Omental fat pad (tissue), 4 donors: ENCODE measurements around the gene MRGPRG. TPM values are rescaled to one million over a fixed set of nuclear protein-coding genes. Genes with fewer than 3 reads are reported as not detected.

Experiments used
- ATAC-seq: fragments of 150-250 bp; one replicate; pipeline ENCODE4 v1.9.1; 2016; ENCODE audit warnings: mild to moderate bottlenecking, moderate library complexity; ENCODE audit not compliant: low FRiP score
- DNase-seq: peaks from one replicate; pipeline ENCODE4 v3.0.0-alpha.2; 2019; ENCODE audit warnings: low spot score
- CTCF ChIP-seq, 3 donors: fragments of 450-650 bp; IDR thresholded peaks; one replicate each; pipeline ENCODE4 v1.5.1; 2016 to 2017; ENCODE audit warnings: antibody characterized with exemption in 3 of 3, mild to moderate bottlenecking in 3 of 3, moderate library complexity in 2 of 3
- total RNA-seq, 4 donors: library from RNA; depleted of rRNA; stranded (reverse); fragments of >200 nt; gene quantifications; one replicate each; pipeline ENCODE4 v1.1.0, GENCODE V29; 2016

MRGPRG gene
- total RNA-seq, 4 donors from 2014 or later, result not detected

DNA sequence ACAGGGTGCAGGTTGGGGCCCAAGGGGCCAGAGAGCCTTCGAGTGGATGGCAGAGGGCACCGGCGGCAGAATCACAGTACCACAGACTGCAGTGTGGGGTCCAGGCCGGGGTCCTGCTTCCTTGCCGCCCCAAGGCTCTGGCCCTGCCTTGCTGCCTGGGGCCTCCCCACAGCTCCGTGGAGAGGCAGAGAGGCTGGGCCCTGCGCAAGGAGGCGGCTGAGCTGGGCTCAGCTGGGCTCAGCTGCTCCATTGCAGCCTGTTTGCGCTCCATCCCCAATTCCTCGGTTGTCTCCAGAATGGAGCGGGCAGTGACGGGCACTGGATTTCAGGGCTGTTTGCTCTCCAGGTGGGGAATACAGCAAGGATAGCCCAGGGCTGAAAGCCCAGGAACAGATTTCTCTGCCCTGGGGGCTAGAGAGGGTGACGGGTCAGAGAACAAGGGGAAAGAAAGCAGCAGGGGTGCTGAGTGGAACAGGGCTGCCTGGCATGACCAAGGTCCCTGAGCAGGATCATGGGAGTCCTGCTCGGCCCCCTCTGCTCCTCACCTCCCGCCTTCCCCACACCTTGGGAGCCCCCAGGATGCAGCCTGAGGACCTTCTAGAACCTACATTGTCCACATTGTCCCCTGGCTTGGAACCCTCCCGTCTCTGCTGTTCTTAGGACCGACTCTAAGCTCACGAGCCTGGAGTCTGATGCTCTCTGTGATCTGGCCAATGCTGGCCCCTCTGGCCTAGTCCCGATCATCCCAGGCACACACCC lies 18.9 kb downstream of the MRGPRG start:
- ATAC-seq, result no peak
- no peak for DNase-seq
- no peak for TF ChIP-seq CTCF (IDR thresholded peaks at IDR 0.05)

GRCh38 chr11:3198815-3199214 lies 19.8 kb downstream of the MRGPRG start:
- TF ChIP-seq CTCF (IDR thresholded peaks at IDR 0.05), result no peak
- DNase-seq (no peak), ATAC-seq (no peak)

DNA sequence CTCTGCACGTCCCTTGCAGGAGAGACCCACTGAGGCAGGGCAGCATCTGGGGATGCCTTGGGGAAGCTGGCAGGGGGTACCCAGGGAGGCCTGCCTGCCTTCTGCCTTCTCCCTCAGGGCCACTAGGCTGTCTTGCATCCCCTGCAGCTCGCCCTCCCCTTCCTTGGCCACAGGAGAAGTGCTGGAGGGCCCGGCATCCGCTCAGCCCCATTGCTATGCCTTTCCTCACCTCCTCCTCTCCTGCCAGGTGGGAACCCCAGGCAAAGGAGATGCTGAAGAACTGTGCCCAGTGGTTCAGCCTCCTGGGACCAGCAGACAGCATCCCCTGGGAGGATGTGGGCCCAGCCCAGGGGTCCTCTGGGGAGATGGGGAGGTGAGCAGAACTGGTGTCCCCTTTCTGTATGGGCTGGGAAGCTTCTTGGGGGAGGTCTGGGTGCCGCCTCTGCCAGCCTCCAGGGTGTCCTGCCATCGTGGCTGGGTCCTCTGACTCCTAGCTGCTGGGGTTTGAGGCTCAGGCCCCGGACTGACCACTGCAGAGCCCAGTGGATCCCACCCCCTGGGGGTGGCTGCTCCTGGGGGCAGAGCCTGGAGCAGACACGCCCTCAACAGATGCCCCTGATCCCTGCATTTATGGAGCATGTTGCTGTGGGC lies 20.6 kb downstream of the MRGPRG start:
- TF ChIP-seq CTCF (IDR thresholded peaks at IDR 0.05), result no peak
- no peak for ATAC-seq
- DNase-seq, result no peak

- no peak for ATAC-seq
- no peak for DNase-seq
- no peak for TF ChIP-seq CTCF (IDR thresholded peaks at IDR 0.05)
Observed at GRCh38 chr11:3197044-3197695, 21.4 kb downstream of the MRGPRG start.

DNA sequence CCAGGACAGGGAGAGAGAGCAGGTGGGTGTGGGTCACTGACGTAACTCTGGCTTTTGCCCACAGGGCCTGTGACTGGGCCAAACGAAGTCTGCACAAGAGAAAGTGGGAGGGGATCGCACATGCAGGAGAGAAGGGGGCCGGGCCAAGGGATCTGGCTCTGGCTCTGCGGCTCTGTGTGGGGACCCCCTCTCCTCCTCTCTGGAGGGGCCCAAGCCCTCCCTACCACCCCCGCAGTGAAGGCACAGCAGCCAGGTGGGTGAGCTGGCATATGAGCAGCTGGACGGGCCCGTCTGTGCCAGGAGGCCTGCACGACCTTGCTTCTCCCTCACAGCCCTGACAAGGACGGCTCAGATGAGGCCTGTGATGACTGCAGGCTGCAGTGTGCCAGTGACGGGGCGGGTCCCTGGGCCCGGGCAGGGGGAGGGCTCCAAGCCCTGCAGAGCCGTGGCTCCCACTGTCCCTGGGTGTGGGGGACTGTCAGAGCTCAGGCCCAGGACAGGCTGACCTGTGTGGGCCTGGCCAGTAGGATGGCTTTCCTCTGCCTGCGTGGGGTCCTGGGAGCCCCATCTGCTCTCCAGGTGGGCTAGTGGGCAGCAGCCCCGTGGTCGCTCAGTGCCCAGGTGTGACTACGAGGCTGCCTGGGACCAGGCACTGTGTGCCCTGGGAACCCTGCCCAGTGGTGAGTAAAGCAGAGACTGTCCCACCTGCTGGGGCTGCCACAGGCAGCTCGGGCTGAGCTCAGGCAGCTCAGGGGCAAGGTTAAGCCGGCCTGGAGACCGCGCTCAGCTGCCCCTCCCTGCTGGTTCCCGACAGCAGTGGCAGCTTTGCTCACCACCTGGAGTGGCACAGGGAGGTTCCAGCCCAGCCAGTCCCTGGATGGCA lies 22.2 kb downstream of the MRGPRG start:
- no peak for DNase-seq
- no peak for TF ChIP-seq CTCF (IDR thresholded peaks at IDR 0.05)
- ATAC-seq, result no peak

- no peak for DNase-seq
- TF ChIP-seq CTCF (IDR thresholded peaks at IDR 0.05), result no peak
- no peak for ATAC-seq
Observed at GRCh38 chr11:3195251-3196160, 23.1 kb downstream of the MRGPRG start.
